GM12878 (cell line): Measurements from ENCODE around the gene CRY1. TPM values are rescaled to one million over a fixed set of nuclear protein-coding genes. Genes with fewer than 3 reads are reported as not detected.
"Not testable (repeated sequence)": the region's sequence is repeated elsewhere in the genome, so short reads cannot be mapped to it uniquely, and the experiment has no call there.

Experiments used
- ATAC-seq: fragments of 200-7000 bp; cut with Tn5 transposase; 3 replicates; pipeline ENCODE4 v1.9.1; 2020; ENCODE audit warnings: mild to moderate bottlenecking, moderate library complexity
- BruUV-seq: library from RNA; stranded (reverse); fragments of 400-500 nt; replicated peaks from 2 replicates; lab custom pipeline; 2021; lab: Mats Ljungman, UMichigan
- CTCF ChIA-PET: fragments of 300-600 bp; sonication (Branson Sonifier 250); formaldehyde crosslinking; extraction: SDS; loops from one replicate; lab custom pipeline; 2021; ENCODE audit warnings: inconsistent platforms; lab: Yijun Ruan, JAX
- POLR2A ChIA-PET: fragments of 350-600 bp; formaldehyde crosslinking; extraction: SDS; loops from one replicate; lab custom pipeline; 2021; ENCODE audit warnings: inconsistent platforms; lab: Charles Lee
- RAD21 ChIA-PET: fragments of 300-600 bp; sonication (Branson Sonifier 250); formaldehyde crosslinking; loops from one replicate; lab custom pipeline; 2023; ENCODE audit warnings: antibody characterized with exemption; ENCODE audit not compliant: unreplicated experiment; lab: Charles Lee
- SMC1A ChIA-PET: fragments of 300-600 bp; sonication (Branson Sonifier 250); formaldehyde crosslinking; loops from one replicate; lab custom pipeline; 2023; ENCODE audit not compliant: unreplicated experiment, uncharacterized antibody; lab: Charles Lee
- DNase-seq: peaks from one replicate; pipeline ENCODE4 v3.0.0-alpha.2; 2011; ENCODE audit warnings: low read depth, low spot score
- FAIRE-seq: peaks from 3 replicates; lab custom pipeline; 2011; peaks lifted over from hg19 to GRCh38; lab: Jason Lieb, UNC
- H2AFZ ChIP-seq: 2 replicates; pipeline ENCODE4 v1.6.0; 2011; ENCODE audit warnings: low read depth, low read length, control low read depth; ENCODE audit not compliant: control insufficient read depth
- H3K27ac ChIP-seq: 2 replicates; pipeline ENCODE4 v1.5.1; 2011; ENCODE audit warnings: control low read depth; ENCODE audit not compliant: control insufficient read depth, insufficient read depth
- H3K27me3 ChIP-seq, 2 experiments: replicated peaks in 1 of 2; 2 replicates each; pipeline versions ENCODE4 v1.6.0 to v1.6.1; 2011; ENCODE audit warnings: low read length in 1 of 2; ENCODE audit not compliant: control insufficient read depth in 2 of 2, insufficient read depth in 2 of 2
- H3K36me3 ChIP-seq, 2 experiments: 2 replicates each; pipeline ENCODE4 v1.5.1; 2011; ENCODE audit warnings: low read length in 1 of 2; ENCODE audit not compliant: control insufficient read depth in 2 of 2, insufficient read depth in 2 of 2
- H3K4me1 ChIP-seq: 2 replicates; pipeline ENCODE4 v1.6.1; 2011; ENCODE audit warnings: mild to moderate bottlenecking, low read length, moderate library complexity, mixed read lengths; ENCODE audit not compliant: control insufficient read depth, insufficient read depth
- H3K4me2 ChIP-seq: 2 replicates; pipeline ENCODE4 v1.6.0; 2011; ENCODE audit warnings: control low read depth; ENCODE audit not compliant: control insufficient read depth, insufficient read depth
- H3K4me3 ChIP-seq: fragments of 200-600 bp; sonication (generic); 2 replicates; pipeline ENCODE4 v1.5.1; 2016
- H3K79me2 ChIP-seq: 2 replicates; pipeline ENCODE4 v1.6.0; 2011; ENCODE audit warnings: low read length; ENCODE audit not compliant: control insufficient read depth, insufficient read depth
- H3K9ac ChIP-seq: 2 replicates; pipeline ENCODE4 v1.8.0; 2011; ENCODE audit warnings: low read length, control low read depth, mixed read lengths; ENCODE audit not compliant: control insufficient read depth, insufficient read depth
- H3K9me3 ChIP-seq: replicated peaks from 3 replicates; pipeline ENCODE4 v1.5.1; 2011; ENCODE audit warnings: mild to moderate bottlenecking, low read length; ENCODE audit not compliant: control insufficient read depth, insufficient read depth
- H4K20me1 ChIP-seq: 2 replicates; pipeline ENCODE4 v1.6.0; 2011; ENCODE audit not compliant: control insufficient read depth, insufficient read depth
- CREM ChIP-seq: IDR thresholded peaks from 2 replicates; pipeline ENCODE4 v1.6.1; 2014; ENCODE audit warnings: antibody characterized with exemption, low read depth
- FOS ChIP-seq: IDR thresholded peaks from 3 replicates; pipeline ENCODE4 v1.6.1; 2011; ENCODE audit warnings: borderline replicate concordance; ENCODE audit not compliant: insufficient read length; ENCODE audit errors: extremely low read depth
- POLR2AphosphoS2 ChIP-seq: IDR thresholded peaks from 2 replicates; pipeline ENCODE4 v1.6.1; 2011; ENCODE audit warnings: low read depth, mild to moderate bottlenecking, low read length, improper control_type of control experiment, moderate library complexity
- POLR2AphosphoS5 ChIP-seq: IDR thresholded peaks from 2 replicates; pipeline ENCODE4 v1.6.1; 2011; ENCODE audit warnings: mild to moderate bottlenecking, low read length, inconsistent platforms
- RELA ChIP-seq: fragments of 450-650 bp; IDR thresholded peaks from 2 replicates; pipeline ENCODE4 v1.8.0; 2014; ENCODE audit warnings: borderline replicate concordance; ENCODE audit not compliant: partially characterized antibody
- ZNF274 ChIP-seq: IDR thresholded peaks from one replicate; pipeline ENCODE4 v1.8.0; 2011; ENCODE audit not compliant: insufficient read length, insufficient read depth
- WGBS: methylation state at CpG from one replicate; pipeline ENCODE4 v1.1.6; 2016; ENCODE audit warnings: low lambda C conversion rate; ENCODE audit not compliant: insufficient replicate concordance, insufficient coverage; ENCODE audit errors: missing lambda C conversion rate; 5-methylcytosine and 5-hydroxymethylcytosine counted together
- in situ Hi-C: fragments of 300-500 bp; cut with MboI; formaldehyde crosslinking; loops from 9 replicates; pipeline ENCODE4 v1.14.3; 2018; ENCODE audit warnings: mixed read lengths
- intact Hi-C: fragments of 100-400 bp; cut with micrococcal nuclease; formaldehyde crosslinking; loops from one replicate; pipeline ENCODE4 v1.14.2; 2022; ENCODE audit not compliant: unreplicated experiment
- polyA plus RNA-seq, 11 experiments: library from polyadenylated mRNA; depleted of rRNA in 4 of 11; unstranded in 6 of 11; stranded (reverse) in 5 of 11; fragments of >200 nt; fragmentation: Nextera tagmentation in 4 of 11; fragmentation: Illumina TruSeq in 1 of 11; extraction: Ambion mirVana in 4 of 11; extraction: Trizol in 1 of 11; gene quantifications; 1 replicate in 1 of 11; 2 replicates in 10 of 11; pipeline versions ENCODE4 v1.2.1 to v1.2.3, GENCODE V29; 2011 to 2016; ENCODE audit warnings: inconsistent platforms in 2 of 11, missing spikeins in 2 of 11, low read depth in 1 of 11
- total RNA-seq, 4 experiments: library from RNA; depleted of rRNA in 3 of 4; stranded (reverse); fragments of >200 nt in 3 of 4; fragmentation: Illumina TruSeq in 1 of 4; extraction: Trizol in 1 of 4; gene quantifications; 2 replicates each; pipeline versions ENCODE4 v1.2.1 to v1.2.3, GENCODE V29; 2013 to 2021
- TF ChIP-seq, protein P1 (sequence below): IDR thresholded peaks from 2 replicates; pipeline ENCODE4 v1.6.1; 2012; ENCODE audit warnings: improper control_type of control experiment, low read depth, low read length; ENCODE audit not compliant: insufficient replicate concordance
- TF ChIP-seq, protein P2 (sequence below): IDR thresholded peaks from 2 replicates; pipeline ENCODE4 v1.6.1; 2011; ENCODE audit warnings: borderline replicate concordance, low read depth, mild to moderate bottlenecking, moderate library complexity, mixed read lengths, low read length; ENCODE audit not compliant: insufficient read depth; ENCODE audit errors: extremely low read length
- TF ChIP-seq, protein P3 (sequence below): IDR thresholded peaks from 2 replicates; pipeline ENCODE4 v1.6.1; 2011; ENCODE audit warnings: borderline replicate concordance, low read depth, mild to moderate bottlenecking, moderate library complexity, low read length; ENCODE audit not compliant: insufficient read depth, poor library complexity, severe bottlenecking

Gene CRY1
- total and polyA plus RNA-seq, 10 of the 15 experiments (the other 5 are each of a cell fraction or from before 2014, with no cell fraction given) = 1.6 to 10.9 (median 5.4) TPM

DNA sequence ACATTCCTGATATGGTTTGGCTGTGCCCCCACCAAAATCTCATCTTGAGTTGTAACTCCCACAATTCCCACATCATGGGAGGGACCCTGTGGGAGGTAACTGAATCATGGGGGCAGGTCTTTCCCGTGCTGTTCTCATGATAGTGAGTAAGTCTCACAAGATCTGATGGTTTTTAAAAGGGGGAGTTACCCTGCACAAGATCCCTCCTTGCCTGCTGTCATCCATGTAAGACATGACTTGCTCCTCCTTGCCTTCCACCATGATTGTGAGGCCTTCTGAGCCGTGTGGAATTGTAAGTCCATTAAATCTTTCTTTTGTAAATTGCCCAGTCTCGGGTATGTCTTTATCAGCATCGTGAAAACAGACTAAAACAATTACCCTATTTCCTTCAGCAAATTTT lies 90.7 kb downstream of the CRY1 start:
- H3K4me3 ChIP-seq, DNase-seq, ATAC-seq, H4K20me1 ChIP-seq, SMC1A ChIA-PET, H3K9me3 ChIP-seq, BruUV-seq, H3K4me2 ChIP-seq, H3K36me3 ChIP-seq, H3K27ac ChIP-seq, FAIRE-seq, H3K27me3 ChIP-seq, CTCF ChIA-PET, POLR2A ChIA-PET, in situ Hi-C loops, H2AFZ ChIP-seq, H3K79me2 ChIP-seq, RAD21 ChIA-PET, H3K9ac ChIP-seq, H3K4me1 ChIP-seq, intact Hi-C loops: not testable (repeated sequence)
- WGBS = 40% methylated on average over 4 of the region's 4 CpGs

DNA sequence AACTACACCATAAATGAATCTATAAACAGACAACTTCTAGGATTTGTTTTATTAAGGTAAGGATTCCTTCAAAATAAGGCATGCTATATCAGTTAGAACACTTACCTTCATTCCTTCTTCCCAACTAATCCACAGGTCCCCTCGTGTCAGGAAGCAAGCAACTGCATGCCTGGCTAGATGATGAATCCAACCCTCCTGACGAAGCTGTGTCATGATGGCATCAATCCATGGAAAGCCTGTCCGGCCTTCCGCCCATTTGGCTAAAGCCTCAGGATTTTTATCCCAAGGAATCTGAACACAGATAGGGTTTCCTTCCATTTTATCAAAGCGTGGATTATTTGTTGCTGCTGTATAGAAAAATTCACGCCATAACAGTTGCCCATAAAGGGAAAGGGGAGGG lies 93.9 kb downstream of the CRY1 start:
- no peak overlapping the region for H3K27ac ChIP-seq
- intact Hi-C loops = no loop called here
- no peak overlapping the region for H3K4me3 ChIP-seq
- in situ Hi-C loops = no loop called here
- SMC1A ChIA-PET = no interaction called here
- H3K27me3 ChIP-seq = no peaks in the 10 kb centered on the region
- RAD21 ChIA-PET = no interaction called here
- BruUV-seq = no TSS peak
- DNase-seq = no peak
- H4K20me1 ChIP-seq = no peaks in the 10 kb centered on the region
- H3K4me2 ChIP-seq = no peak overlapping the region
- H3K4me1 ChIP-seq = no peaks in the 10 kb centered on the region
- H3K79me2 ChIP-seq = no peaks in the 10 kb centered on the region
- H3K36me3 ChIP-seq = no peaks in the 10 kb centered on the region; a peak in 1 of 4 replicates
- WGBS = 73% methylated on average over 6 of the region's 6 CpGs
- no peak overlapping the region for H2AFZ ChIP-seq
- CTCF ChIA-PET = no interaction called here
- POLR2A ChIA-PET = no interaction called here
- no peak for FAIRE-seq
- H3K9ac ChIP-seq = no peak overlapping the region
- no peaks in the 10 kb centered on the region; the same call in 2 of the 3 replicates for H3K9me3 ChIP-seq
- no peak for ATAC-seq
- TF ChIP-seq POLR2AphosphoS5 (no peak), CREM (no peak), FOS (no peak), ZNF274 (no peak), POLR2AphosphoS2 (no peak), RELA (no peak)
- TF ChIP-seq, protein P1, sequence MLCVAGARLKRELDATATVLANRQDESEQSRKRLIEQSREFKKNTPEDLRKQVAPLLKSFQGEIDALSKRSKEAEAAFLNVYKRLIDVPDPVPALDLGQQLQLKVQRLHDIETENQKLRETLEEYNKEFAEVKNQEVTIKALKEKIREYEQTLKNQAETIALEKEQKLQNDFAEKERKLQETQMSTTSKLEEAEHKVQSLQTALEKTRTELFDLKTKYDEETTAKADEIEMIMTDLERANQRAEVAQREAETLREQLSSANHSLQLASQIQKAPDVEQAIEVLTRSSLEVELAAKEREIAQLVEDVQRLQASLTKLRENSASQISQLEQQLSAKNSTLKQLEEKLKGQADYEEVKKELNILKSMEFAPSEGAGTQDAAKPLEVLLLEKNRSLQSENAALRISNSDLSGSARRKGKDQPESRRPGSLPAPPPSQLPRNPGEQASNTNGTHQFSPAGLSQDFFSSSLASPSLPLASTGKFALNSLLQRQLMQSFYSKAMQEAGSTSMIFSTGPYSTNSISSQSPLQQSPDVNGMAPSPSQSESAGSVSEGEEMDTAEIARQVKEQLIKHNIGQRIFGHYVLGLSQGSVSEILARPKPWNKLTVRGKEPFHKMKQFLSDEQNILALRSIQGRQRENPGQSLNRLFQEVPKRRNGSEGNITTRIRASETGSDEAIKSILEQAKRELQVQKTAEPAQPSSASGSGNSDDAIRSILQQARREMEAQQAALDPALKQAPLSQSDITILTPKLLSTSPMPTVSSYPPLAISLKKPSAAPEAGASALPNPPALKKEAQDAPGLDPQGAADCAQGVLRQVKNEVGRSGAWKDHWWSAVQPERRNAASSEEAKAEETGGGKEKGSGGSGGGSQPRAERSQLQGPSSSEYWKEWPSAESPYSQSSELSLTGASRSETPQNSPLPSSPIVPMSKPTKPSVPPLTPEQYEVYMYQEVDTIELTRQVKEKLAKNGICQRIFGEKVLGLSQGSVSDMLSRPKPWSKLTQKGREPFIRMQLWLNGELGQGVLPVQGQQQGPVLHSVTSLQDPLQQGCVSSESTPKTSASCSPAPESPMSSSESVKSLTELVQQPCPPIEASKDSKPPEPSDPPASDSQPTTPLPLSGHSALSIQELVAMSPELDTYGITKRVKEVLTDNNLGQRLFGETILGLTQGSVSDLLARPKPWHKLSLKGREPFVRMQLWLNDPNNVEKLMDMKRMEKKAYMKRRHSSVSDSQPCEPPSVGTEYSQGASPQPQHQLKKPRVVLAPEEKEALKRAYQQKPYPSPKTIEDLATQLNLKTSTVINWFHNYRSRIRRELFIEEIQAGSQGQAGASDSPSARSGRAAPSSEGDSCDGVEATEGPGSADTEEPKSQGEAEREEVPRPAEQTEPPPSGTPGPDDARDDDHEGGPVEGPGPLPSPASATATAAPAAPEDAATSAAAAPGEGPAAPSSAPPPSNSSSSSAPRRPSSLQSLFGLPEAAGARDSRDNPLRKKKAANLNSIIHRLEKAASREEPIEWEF = no peak
- TF ChIP-seq, protein P2, sequence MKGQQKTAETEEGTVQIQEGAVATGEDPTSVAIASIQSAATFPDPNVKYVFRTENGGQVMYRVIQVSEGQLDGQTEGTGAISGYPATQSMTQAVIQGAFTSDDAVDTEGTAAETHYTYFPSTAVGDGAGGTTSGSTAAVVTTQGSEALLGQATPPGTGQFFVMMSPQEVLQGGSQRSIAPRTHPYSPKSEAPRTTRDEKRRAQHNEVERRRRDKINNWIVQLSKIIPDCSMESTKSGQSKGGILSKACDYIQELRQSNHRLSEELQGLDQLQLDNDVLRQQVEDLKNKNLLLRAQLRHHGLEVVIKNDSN = no peak
- TF ChIP-seq, protein P3, sequence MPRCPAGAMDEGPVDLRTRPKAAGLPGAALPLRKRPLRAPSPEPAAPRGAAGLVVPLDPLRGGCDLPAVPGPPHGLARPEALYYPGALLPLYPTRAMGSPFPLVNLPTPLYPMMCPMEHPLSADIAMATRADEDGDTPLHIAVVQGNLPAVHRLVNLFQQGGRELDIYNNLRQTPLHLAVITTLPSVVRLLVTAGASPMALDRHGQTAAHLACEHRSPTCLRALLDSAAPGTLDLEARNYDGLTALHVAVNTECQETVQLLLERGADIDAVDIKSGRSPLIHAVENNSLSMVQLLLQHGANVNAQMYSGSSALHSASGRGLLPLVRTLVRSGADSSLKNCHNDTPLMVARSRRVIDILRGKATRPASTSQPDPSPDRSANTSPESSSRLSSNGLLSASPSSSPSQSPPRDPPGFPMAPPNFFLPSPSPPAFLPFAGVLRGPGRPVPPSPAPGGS = no peak
